HCEC 1CT (cell line): ENCODE results near the gene ACSL3.
A peak's percentile ranks its signal among the peaks of the same experiment; 100 is the strongest.
"Not testable (repeated sequence)": the region's sequence is repeated elsewhere in the genome, so short reads cannot be mapped to it uniquely, and the experiment has no call there.

ENCODE experiments used
- DNase-seq: peaks from one replicate; pipeline ENCODE4 v3.0.0-alpha.2; 2017

Gene ACSL3

DNA sequence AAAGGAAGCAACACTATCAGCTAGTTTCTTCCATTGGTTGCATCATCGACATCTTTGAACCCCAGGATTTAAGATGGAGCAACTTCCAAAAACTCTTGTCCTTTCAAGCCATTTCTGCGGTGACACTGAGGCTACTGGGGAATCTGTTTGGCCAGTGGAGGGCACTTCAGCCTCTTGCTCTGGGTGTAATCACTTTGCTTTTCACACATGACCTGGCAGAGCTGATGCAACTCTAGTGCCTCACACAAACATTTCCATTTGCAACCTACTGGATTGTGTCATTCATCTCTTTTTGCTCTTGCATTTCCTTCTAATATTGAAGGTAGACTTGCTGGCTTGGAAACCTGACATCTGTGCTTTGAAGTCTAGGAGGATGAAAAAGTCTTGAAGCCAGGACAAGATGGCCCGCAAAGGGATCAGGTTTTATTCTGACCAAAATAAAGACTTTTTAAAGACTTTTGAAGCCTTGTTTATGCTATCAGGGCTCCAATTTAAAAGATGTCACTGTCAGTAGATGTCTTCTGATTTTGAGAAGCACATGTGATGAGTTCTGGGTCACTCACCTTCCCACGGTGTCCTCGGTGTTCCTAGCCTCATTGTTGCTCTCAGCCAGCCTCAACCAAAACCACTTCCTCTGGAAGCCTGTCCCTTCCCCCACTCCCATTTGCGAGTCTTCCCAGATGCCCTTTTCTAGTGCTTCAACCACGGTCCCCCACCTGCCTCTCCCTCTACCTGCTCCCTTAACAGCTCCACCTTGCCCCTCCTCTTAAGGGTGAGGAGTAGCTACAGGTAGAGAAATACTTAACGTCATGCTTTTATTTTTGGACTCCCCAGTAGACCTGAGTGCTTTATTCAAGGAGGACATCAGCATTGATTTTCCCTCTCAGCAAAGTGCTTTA lies 121.4 kb downstream of the ACSL3 start:
- peak; percentile 80 for DNase-seq

DNA sequence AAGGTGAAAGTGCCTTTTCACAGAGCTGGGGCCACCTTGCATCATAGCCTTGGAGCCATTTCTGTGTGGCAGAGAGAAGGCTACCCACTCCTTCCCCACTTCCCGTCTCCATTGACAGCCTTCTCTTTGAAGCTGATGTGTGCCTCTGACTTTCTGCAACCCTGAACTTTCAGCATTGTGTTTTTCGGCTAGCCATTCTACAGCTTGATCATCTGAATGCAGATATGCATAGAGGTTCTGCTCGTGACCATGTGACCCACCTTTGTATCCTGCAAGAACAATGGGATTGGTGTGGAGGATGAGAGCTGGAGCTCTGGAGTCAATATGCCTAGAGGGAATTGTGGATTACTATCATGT lies 122.1 kb downstream of the ACSL3 start:
- no peak for DNase-seq

DNA sequence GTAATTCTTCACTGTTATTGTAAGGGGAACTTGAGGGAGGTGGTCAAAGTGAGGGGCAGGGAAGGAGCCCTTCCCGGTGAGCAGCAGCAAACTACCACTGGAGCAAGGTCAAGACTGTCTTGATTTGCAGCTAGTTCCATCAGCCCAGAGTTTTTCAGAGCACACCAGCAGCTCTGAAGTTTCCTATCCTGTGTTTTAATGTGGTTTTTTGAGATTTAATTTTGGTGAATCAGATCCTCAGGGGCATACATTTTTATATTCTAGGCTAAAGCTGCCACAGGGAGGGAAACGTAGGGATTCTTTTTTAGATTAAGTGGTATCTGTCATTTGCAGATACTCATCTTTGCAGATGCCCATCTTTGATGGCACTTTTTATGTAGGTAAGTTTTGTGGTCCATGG lies 124.1 kb downstream of the ACSL3 start:
- no peak for DNase-seq

DNA sequence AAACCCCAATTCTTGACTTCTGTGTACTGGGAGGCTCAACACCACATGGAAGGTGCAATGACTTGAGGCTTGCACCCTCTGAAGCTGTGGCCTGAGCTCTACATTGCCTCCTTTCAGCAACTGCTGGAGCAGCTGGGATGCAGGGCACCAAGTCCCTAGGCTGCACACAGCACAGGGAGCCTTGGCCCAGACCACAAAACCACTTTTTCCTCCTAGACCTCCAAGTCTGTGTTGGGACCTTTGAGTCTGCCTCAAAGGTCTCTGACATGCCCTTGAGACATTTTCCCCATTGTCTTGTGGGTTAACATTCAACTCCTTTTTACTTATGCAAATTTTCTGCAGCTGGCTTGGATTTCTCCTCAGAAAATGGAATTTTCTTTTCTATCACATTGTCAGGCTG lies 128.6 kb downstream of the ACSL3 start:
- DNase-seq = no peak

DNA sequence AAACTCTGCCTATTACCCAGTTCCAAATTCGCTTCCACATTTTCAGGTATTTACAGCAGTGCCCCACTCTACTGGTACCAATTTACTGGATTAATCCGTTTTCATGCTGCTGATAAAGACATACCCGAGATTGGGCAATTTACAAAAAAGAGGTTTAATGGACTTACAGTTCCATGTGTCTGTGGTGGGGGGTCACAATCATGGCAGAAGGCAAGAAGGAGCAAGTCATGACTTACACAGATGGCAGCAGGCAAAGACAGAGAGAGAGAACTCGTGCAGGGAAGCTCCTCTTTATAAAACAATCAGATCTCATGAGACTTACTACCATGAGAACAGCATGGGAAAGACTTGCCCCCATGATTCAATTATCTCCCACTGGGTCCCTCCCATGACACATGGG lies 129.4 kb downstream of the ACSL3 start:
- not testable (repeated sequence) for DNase-seq

DNA sequence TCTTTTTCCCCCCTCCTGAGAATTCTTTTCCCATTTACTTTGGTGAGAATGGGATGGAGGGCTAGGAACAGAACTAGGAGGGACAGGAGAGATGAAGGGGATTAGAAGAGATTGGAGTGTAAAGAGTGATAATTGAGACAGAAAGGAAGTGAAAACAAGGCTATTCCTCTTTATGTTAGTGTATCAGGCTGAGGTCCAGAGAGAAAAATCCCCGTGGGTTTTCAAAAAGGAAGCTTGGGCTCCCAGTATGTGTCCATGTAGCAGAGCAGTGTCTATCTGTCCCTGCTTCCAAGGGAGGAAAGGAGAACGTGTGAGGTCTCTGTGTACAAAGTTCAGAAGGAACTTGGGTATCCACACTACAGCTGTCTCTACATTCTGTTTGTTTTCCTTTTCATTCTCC lies 131.3 kb downstream of the ACSL3 start:
- no peak for DNase-seq
